KMS-11 (cell line): ENCODE data around the gene ANKDD1B.

Experiments
- H2AFZ ChIP-seq: fragments of 200-600 bp; sonication (generic); 2 replicates; pipeline ENCODE4 v1.6.1; 2016; ENCODE audit warnings: antibody characterized with exemption, mixed run types, low read depth
- H3K27ac ChIP-seq: fragments of 200-600 bp; sonication (generic); 2 replicates; pipeline ENCODE4 v1.6.1; 2016; ENCODE audit warnings: mild to moderate bottlenecking, mixed run types
- H3K27me3 ChIP-seq: fragments of 200-600 bp; sonication (generic); 2 replicates; pipeline ENCODE4 v1.6.1; 2017; ENCODE audit warnings: mild to moderate bottlenecking, low read depth, mixed run types, moderate library complexity; ENCODE audit not compliant: insufficient read depth
- H3K36me3 ChIP-seq: fragments of 200-600 bp; sonication (generic); 2 replicates; pipeline ENCODE4 v1.6.1; 2017; ENCODE audit warnings: mild to moderate bottlenecking, mixed run types; ENCODE audit not compliant: insufficient read depth
- H3K4me1 ChIP-seq: fragments of 200-600 bp; sonication (generic); 2 replicates; pipeline ENCODE4 v1.6.1; 2016; ENCODE audit warnings: mild to moderate bottlenecking, low read depth, mixed run types; ENCODE audit not compliant: poor library complexity, severe bottlenecking
- H3K4me2 ChIP-seq: fragments of 200-600 bp; sonication (generic); 2 replicates; pipeline ENCODE4 v1.7.0; 2016; ENCODE audit warnings: mild to moderate bottlenecking, mixed run types
- H3K4me3 ChIP-seq: fragments of 200-600 bp; sonication (generic); IDR thresholded peaks from 2 replicates; pipeline ENCODE4 v1.6.1; 2017; ENCODE audit warnings: low read depth, low read length, mixed read lengths; ENCODE audit not compliant: insufficient read depth
- H3K79me2 ChIP-seq: fragments of 200-600 bp; sonication (generic); 2 replicates; pipeline ENCODE4 v1.6.1; 2016; ENCODE audit warnings: low read depth, mixed run types; ENCODE audit not compliant: insufficient read depth
- H3K9ac ChIP-seq: fragments of 200-600 bp; sonication (generic); 2 replicates; pipeline ENCODE4 v1.6.1; 2016; ENCODE audit warnings: mild to moderate bottlenecking, mixed run types
- H4K20me1 ChIP-seq: fragments of 200-600 bp; sonication (generic); 2 replicates; pipeline ENCODE4 v1.6.1; 2016; ENCODE audit warnings: mild to moderate bottlenecking, mixed run types; ENCODE audit not compliant: insufficient read depth
- CTCF ChIP-seq: fragments of 200-600 bp; sonication (generic); conservative IDR thresholded peaks from 2 replicates; pipeline ENCODE4 v1.6.1; 2017; ENCODE audit warnings: low read depth, mild to moderate bottlenecking, antibody characterized with exemption, low read length, moderate library complexity, mixed read lengths

Gene ANKDD1B

DNA sequence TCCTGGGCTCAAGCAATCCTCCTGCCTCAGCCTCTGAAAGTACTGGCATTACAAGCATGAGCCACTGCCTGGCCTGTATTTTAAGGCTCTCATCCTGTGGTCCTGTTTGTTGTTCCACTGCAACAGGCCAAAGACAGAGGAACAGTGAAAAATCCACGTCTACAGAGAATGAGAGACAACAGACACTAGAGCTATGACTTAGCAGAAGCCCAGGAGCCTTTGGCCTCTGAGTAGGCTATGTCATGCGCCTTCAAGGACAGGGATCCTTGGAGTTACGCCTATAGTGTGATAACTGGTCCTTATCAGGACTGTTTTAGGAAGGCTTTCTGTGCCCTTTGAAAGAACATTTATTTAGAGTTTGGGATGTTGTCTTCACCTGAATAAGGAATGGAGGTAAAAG is 95.5 kb downstream of the ANKDD1B start:
- H3K79me2 ChIP-seq, result peaks cover 23% of the 10 kb centered on the region
- H3K36me3 ChIP-seq, result peaks cover 11% of the 10 kb centered on the region; the same call in 1 of the 2 replicates
- TF ChIP-seq CTCF, result no peak
- H3K27ac ChIP-seq, result no peak overlapping the region
- H2AFZ ChIP-seq, result no peak overlapping the region
- no peak overlapping the region for H3K4me3 ChIP-seq
- H4K20me1 ChIP-seq, result no peaks in the 10 kb centered on the region
- H3K27me3 ChIP-seq, result no peaks in the 10 kb centered on the region
- H3K9ac ChIP-seq, result no peak overlapping the region
- no peak overlapping the region for H3K4me2 ChIP-seq
- peaks cover 12% of the 10 kb centered on the region for H3K4me1 ChIP-seq

DNA sequence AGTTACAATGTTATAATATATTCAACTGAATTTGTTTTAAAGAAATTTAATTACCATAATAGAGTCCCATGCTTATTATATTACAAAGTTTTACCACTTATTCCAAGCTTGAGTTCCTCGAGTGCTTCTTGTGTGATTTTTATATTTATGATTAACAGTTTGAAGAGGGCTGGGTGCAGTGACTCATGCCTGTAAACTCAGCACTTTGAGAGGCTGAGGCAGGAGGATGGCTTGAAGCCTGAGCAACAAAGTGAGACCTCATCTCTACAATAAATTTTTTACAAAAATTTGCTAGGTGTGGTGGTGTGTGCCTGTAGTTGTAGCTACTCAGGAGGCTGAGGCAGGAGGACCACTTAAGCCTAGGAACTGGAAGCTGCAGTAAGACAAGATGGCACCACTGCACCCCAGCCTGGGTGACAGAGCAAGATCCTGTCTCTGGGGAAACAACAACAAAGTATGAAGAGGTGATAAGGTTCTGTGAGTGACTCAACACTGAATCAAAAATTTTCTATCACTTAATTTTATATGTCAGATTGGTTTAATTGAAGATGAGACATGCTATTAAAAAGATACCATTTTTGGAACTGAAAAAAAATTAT is 96.8 kb downstream of the ANKDD1B start:
- Histone ChIP-seq H3K27me3 (no peaks in the 10 kb centered on the region), H3K36me3 (peaks cover 9% of the 10 kb centered on the region; the same call in 1 of the 2 replicates), H3K27ac (no peak overlapping the region), H3K9ac (no peak overlapping the region), H4K20me1 (no peaks in the 10 kb centered on the region), H2AFZ (no peak overlapping the region), H3K4me2 (no peak overlapping the region), H3K79me2 (peaks cover 35% of the 10 kb centered on the region), H3K4me3 (no peak overlapping the region), H3K4me1 (peaks cover 18% of the 10 kb centered on the region)
- no peak for TF ChIP-seq CTCF

GRCh38 chr5:75710637-75711036 is 99.4 kb downstream of the ANKDD1B start:
- peaks cover 60% of the 10 kb centered on the region for H3K79me2 ChIP-seq
- no peak for TF ChIP-seq CTCF

DNA sequence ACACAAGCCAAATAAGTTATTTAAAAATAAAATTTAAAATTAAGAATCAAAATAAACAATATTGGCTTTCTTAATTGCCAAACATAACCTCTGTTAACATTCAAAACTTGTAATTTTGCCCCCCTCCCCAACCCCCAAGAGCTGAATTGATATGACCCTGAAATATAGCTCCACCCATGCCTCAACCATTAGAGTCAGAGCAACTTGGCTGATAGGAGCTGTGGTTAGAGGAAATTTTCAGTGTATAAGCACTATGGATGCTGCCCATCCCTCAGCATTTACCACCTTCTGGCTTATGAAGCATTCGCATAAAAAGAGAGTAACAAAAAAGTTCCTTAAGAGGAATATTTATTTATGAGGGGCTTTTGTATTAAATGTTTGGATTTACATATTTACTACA is 99.9 kb downstream of the ANKDD1B start:
- H4K20me1 ChIP-seq, result no peaks in the 10 kb centered on the region
- no peak overlapping the region for H2AFZ ChIP-seq
- H3K79me2 ChIP-seq, result peaks cover 65% of the 10 kb centered on the region
- peaks cover 6% of the 10 kb centered on the region; the same call in 1 of the 2 replicates for H3K36me3 ChIP-seq
- TF ChIP-seq CTCF, result no peak
- no peak overlapping the region for H3K27ac ChIP-seq
- no peak overlapping the region for H3K9ac ChIP-seq
- no peaks in the 10 kb centered on the region for H3K27me3 ChIP-seq
- no peak overlapping the region for H3K4me2 ChIP-seq
- H3K4me1 ChIP-seq, result peaks cover 27% of the 10 kb centered on the region
- H3K4me3 ChIP-seq, result no peak overlapping the region

More at GRCh38 chr5:75710637-75711036, 99.4 kb downstream of the ANKDD1B start:
- no peak overlapping the region for H2AFZ ChIP-seq
- no peaks in the 10 kb centered on the region for H4K20me1 ChIP-seq
- no peak overlapping the region for H3K9ac ChIP-seq
- H3K27ac ChIP-seq, result no peak overlapping the region
- peaks cover 6% of the 10 kb centered on the region; the same call in 1 of the 2 replicates for H3K36me3 ChIP-seq
- H3K4me1 ChIP-seq, result peaks cover 22% of the 10 kb centered on the region
- no peaks in the 10 kb centered on the region for H3K27me3 ChIP-seq
- no peak overlapping the region for H3K4me2 ChIP-seq
- H3K4me3 ChIP-seq, result no peak overlapping the region
